ENCODE measurements around the gene NELFA.
"Not testable (repeated sequence)": the region's sequence is repeated elsewhere in the genome, so short reads cannot be mapped to it uniquely, and the experiment has no call there.

The NELFA gene

GRCh38 chr4:1998296-1998695 is 10.5 kb downstream of the NELFA start:
- DNase-seq: peak; percentile 42
- in situ Hi-C loops (cut with HindIII; ENCODE audit: low pct_ligation_motif_present, low pct_unique_long_range_greater_than_20kb, low sequenced_read_pairs): no loop called here

- in situ Hi-C loops (cut with HindIII; ENCODE audit: low pct_ligation_motif_present, low pct_unique_long_range_greater_than_20kb, low sequenced_read_pairs): no loop called here
These were observed 11.1 kb downstream of the NELFA start for GRCh38 chr4:1997712-1998111.

DNA sequence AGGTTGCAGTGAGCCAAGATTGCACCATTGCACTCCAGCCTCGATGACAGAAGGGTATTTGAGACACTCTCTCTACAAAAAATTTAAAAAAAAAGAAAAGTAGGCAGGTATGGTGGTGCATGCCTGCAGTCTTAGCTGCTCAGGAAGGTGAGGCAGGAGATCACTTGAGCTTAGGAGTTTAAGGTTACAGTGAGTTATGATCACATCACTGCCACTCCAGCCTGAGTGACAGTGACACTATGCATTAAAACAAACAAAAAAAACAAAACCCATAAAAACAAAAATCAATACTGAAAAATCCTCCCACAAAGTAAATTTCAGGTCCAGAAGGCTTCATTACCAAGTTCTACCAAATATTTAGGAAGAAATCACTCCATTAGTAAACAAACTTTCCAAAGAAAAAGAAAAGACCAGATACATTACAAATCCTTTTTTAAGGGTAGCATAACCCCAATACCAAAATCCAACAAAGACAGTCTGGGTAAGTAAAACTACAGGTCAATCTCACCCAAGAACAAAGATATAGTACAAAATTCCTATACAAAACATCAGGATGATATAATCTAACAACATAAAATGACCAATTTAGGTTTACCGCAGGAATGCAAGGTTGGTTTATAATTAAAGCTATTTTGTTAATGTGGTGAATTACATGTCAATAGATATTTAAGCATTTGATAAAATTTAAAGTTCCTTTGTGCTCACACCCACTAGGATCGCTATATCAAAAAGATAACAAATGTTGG is 11.7 kb downstream of the NELFA start:
- DNase-seq: no peak
- in situ Hi-C loops (cut with HindIII; ENCODE audit: low pct_ligation_motif_present, low pct_unique_long_range_greater_than_20kb, low sequenced_read_pairs): no loop called here

More at GRCh38 chr4:1997712-1998111, 11.1 kb downstream of the NELFA start:
- no peak for DNase-seq

GRCh38 chr4:1994938-1995337 is 13.8 kb downstream of the NELFA start:
- in situ Hi-C loops (cut with HindIII; ENCODE audit: low pct_ligation_motif_present, low pct_unique_long_range_greater_than_20kb, low sequenced_read_pairs): no loop called here
- no peak for DNase-seq

- DNase-seq; in situ Hi-C loops (cut with HindIII; ENCODE audit: low pct_ligation_motif_present, low pct_unique_long_range_greater_than_20kb, low sequenced_read_pairs): not testable (repeated sequence)
These were observed 14.9 kb downstream of the NELFA start for GRCh38 chr4:1993718-1994516.

- no peak for DNase-seq
- in situ Hi-C loops (cut with HindIII; ENCODE audit: low pct_ligation_motif_present, low pct_unique_long_range_greater_than_20kb, low sequenced_read_pairs): no loop called here
These were observed 15.6 kb downstream of the NELFA start for GRCh38 chr4:1993169-1993516.

DNA sequence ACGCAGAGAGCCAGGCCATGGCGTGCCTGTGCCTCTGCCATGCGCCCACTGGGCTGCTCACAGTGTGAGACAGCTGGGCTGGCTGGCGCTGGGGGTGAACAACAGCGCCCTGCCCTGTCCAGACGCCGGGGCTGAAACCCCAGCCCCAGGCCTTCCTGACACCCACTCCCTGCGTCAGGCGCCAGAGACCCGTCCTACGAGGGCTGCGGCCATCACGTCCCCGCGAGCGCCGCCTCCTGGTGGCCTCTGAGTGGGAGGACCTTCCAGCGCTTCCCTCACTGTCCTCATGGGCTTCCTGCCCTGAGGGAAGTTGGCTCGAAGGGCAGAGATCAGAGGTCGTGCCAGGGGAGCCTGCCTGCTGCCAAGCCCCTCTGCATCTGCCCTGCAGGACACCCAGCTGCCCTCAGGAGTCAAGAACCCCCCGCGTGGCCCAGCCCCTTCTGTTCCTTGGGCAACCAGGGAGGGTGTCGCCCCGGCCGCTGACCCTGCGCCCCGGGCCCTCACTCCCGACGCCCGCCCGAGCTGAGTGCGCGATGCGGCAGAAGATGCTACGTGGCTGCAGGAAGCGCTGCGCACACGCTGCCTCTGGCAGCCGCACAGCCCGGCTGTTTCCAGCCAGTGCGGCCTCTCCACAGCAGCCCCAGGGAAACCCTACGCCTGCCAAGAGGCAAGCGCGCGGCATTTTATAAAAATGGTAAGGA is 16.2 kb downstream of the NELFA start:
- in situ Hi-C loops (cut with HindIII; ENCODE audit: low pct_ligation_motif_present, low pct_unique_long_range_greater_than_20kb, low sequenced_read_pairs): no loop called here
- no peak for DNase-seq

DNA sequence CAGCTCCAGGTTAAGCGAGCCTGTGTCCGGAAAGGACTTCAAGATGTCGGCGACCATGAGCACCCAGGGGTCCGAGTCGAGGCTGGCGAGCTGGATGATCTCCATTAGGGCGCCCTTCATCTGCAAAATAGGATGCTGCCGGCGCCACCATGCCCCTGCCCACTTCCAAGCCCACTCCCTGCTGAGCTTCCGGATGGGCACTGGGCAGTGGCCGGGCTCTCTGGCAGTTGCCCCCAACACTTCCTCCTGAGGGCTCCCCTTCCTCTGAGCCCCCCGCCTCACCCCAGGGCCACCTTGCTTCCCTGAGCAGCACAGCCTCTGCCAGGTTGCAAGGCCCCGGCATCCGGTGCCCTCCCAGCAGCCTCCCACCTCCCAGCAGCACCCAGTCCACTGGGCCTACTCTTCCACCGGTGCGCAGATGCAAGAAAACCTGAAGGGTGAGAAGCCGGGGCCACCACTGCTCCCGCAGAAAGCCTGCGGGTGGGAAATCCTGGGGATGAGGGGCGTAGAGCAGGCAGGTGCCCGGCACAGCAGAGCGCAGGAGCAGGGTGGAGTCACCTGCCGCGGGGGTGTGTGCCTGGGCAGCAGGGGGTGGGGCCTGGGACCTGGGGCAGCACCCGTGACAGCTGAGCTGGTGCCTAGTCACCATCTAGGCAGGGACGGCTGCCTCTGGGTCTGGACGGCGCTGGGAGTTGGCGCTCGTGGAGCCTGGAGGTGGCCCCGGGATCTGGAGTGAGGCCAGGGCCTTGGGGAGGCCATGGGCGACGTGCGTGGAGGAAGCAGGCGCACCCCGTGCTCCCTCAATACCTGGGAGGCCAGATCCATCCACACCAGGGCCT is 17.0 kb downstream of the NELFA start:
- DNase-seq: no peak
- in situ Hi-C loops (cut with HindIII; ENCODE audit: low pct_ligation_motif_present, low pct_unique_long_range_greater_than_20kb, low sequenced_read_pairs): no loop called here

DNA sequence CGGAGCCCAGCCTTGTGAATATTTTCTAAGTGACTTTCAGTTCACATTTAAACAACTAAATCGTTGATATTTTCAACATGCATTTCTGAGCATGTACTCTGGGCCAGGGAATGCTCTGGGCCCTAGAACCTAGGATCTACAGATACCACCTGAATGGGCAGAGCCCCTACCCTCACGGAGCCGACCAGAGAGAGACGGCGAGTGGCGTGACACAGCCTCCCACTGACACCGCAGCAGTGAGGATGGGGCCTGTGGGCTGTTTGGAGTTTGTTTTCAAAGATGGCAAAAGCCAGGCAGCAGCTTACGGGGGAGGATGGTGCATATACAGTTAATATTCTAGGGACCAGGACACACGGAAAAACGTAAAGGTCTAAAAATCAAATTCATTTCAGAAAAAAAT is 17.7 kb downstream of the NELFA start:
- in situ Hi-C loops (cut with HindIII; ENCODE audit: low pct_ligation_motif_present, low pct_unique_long_range_greater_than_20kb, low sequenced_read_pairs): no loop called here
- DNase-seq: no peak

- in situ Hi-C loops (cut with HindIII; ENCODE audit: low pct_ligation_motif_present, low pct_unique_long_range_greater_than_20kb, low sequenced_read_pairs): no loop called here
- DNase-seq: no peak
These were observed 18.1 kb downstream of the NELFA start for GRCh38 chr4:1990676-1991075.

DNA sequence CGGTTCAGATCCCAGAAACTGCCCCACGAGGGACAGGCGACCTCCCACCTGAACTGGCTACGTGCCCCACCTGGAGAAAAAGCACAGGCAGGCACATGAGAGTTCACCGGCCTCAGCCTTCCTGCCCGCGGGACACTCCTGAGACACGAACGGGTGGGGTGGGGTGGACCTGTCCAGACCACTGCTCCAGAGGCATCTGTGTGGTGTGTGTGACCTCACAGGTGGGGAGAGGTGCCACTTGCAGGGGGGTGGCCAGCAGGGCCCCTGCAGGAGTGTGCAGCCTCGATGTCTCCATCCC is 18.5 kb downstream of the NELFA start:
- no peak for DNase-seq
- in situ Hi-C loops (cut with HindIII; ENCODE audit: low pct_ligation_motif_present, low pct_unique_long_range_greater_than_20kb, low sequenced_read_pairs): no loop called here

DNA sequence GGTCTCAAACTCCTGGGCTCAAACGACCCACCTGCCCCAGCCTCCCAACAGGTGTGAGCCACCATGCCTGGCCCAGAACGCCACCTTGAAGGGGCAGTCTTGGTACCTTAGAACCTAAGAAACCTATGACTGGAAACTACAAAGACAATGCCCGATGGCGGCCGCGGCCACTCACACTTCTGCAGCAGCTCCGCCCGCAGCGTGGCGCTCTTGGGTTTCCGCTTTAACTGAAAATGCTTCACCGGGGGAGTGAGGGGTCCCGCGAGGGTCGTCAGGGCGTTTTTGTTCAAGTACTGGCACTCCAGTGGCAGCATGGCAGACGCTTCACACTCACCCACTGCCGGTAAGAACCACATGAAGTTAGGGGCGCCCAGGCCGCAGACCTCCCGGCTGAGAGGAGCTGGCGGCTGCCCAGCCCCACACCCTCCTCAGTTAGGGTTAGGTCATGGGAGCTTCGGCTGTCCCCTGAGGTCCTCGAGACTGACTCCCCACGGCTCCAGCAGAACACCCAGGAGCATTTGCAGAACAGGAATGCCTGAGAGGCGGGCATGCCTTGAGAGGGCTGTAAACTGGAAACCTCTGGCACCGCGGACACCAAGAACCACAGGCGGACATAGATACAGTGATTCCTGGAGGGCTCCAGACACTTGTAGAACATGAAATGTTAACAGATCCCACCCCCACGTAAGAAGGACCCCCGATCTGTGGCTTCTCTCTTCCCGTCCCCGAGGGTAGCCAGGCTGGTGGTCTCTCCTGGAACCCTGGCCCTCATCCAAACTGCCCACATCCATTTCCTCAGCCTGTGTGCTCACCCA is 19.0 kb downstream of the NELFA start:
- no peak for DNase-seq
- in situ Hi-C loops (cut with HindIII; ENCODE audit: low pct_ligation_motif_present, low pct_unique_long_range_greater_than_20kb, low sequenced_read_pairs): no loop called here

DNA sequence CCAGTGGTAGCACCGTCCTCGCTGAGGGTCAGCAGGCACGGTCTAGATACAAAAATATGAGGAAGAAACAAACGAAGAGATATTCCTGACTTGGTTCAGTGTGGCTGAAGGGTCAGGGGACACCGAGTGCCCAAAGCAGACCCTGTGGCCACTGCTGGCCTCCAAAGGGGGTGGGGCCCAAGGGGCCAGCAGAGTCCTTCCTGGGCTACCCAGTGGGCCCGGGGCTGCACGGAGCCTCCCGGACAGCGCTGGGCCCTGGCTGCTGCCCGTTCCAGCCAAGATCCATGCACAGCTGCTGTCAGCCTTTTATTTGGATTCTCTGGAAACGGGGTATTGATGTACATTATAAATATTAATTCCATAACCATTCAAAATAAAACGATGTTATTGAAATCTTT is 20.4 kb downstream of the NELFA start:
- in situ Hi-C loops (cut with HindIII; ENCODE audit: low pct_ligation_motif_present, low pct_unique_long_range_greater_than_20kb, low sequenced_read_pairs): no loop called here
- no peak for DNase-seq

GRCh38 chr4:1987721-1988326 is 20.9 kb downstream of the NELFA start:
- DNase-seq: no peak

GRCh38 chr4:1987296-1987695 is 21.5 kb downstream of the NELFA start:
- no peak for DNase-seq
- in situ Hi-C loops (cut with HindIII; ENCODE audit: low pct_ligation_motif_present, low pct_unique_long_range_greater_than_20kb, low sequenced_read_pairs): no loop called here

More at GRCh38 chr4:1987721-1988326, 20.9 kb downstream of the NELFA start:
- in situ Hi-C loops (cut with HindIII; ENCODE audit: low pct_ligation_motif_present, low pct_unique_long_range_greater_than_20kb, low sequenced_read_pairs): no loop called here

- DNase-seq: no peak
- in situ Hi-C loops (cut with HindIII; ENCODE audit: low pct_ligation_motif_present, low pct_unique_long_range_greater_than_20kb, low sequenced_read_pairs): no loop called here
These were observed 22.1 kb downstream of the NELFA start for GRCh38 chr4:1986578-1987210.

Measured in ACHN (cell line).